BE2C (cell line): Measurements from ENCODE around the gene NEB. TPM values are rescaled to one million over a fixed set of nuclear protein-coding genes. Genes with fewer than 3 reads are reported as not detected.

Experiments used
- DNase-seq: peaks from one replicate; pipeline ENCODE4 v3.0.0-alpha.2; 2020
- H3K27me3 ChIP-seq: fragments of 250-450 bp; sonication (Bioruptor Pico); 2 replicates; pipeline ENCODE4 v1.5.1; 2020; ENCODE audit warnings: mild to moderate bottlenecking
- H3K36me3 ChIP-seq: fragments of 250-450 bp; sonication (Bioruptor Pico); 2 replicates; pipeline ENCODE4 v1.5.1; 2020; ENCODE audit warnings: mild to moderate bottlenecking
- H3K4me1 ChIP-seq: fragments of 250-450 bp; sonication (Bioruptor Pico); 2 replicates; pipeline ENCODE4 v1.5.1; 2020
- H3K4me3 ChIP-seq: 2 replicates; pipeline ENCODE4 v1.5.1; 2011; ENCODE audit warnings: low read depth, low read length
- H3K9me3 ChIP-seq: fragments of 250-450 bp; sonication (Bioruptor Pico); 2 replicates; pipeline ENCODE4 v1.5.1; 2020
- CTCF ChIP-seq: IDR thresholded peaks from 2 replicates; pipeline ENCODE4 v1.5.1; 2012; ENCODE audit warnings: mild to moderate bottlenecking, low read depth, low read length
- polyA plus RNA-seq: library from polyadenylated mRNA; unstranded; fragments of >200 nt; gene quantifications from one replicate; pipeline ENCODE4 v1.2.1, GENCODE V29; 2012; ENCODE audit warnings: low read depth, missing spikeins; ENCODE audit not compliant: insufficient read length, insufficient read depth

The NEB gene, protein sequence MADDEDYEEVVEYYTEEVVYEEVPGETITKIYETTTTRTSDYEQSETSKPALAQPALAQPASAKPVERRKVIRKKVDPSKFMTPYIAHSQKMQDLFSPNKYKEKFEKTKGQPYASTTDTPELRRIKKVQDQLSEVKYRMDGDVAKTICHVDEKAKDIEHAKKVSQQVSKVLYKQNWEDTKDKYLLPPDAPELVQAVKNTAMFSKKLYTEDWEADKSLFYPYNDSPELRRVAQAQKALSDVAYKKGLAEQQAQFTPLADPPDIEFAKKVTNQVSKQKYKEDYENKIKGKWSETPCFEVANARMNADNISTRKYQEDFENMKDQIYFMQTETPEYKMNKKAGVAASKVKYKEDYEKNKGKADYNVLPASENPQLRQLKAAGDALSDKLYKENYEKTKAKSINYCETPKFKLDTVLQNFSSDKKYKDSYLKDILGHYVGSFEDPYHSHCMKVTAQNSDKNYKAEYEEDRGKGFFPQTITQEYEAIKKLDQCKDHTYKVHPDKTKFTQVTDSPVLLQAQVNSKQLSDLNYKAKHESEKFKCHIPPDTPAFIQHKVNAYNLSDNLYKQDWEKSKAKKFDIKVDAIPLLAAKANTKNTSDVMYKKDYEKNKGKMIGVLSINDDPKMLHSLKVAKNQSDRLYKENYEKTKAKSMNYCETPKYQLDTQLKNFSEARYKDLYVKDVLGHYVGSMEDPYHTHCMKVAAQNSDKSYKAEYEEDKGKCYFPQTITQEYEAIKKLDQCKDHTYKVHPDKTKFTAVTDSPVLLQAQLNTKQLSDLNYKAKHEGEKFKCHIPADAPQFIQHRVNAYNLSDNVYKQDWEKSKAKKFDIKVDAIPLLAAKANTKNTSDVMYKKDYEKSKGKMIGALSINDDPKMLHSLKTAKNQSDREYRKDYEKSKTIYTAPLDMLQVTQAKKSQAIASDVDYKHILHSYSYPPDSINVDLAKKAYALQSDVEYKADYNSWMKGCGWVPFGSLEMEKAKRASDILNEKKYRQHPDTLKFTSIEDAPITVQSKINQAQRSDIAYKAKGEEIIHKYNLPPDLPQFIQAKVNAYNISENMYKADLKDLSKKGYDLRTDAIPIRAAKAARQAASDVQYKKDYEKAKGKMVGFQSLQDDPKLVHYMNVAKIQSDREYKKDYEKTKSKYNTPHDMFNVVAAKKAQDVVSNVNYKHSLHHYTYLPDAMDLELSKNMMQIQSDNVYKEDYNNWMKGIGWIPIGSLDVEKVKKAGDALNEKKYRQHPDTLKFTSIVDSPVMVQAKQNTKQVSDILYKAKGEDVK (N-terminal part only)
- 0.26 TPM for polyA plus RNA-seq

- DNase-seq = no peak
- Histone ChIP-seq H3K36me3 (no peaks in the 10 kb centered on the region), H3K4me3 (no peak within 1 kb of the TSS), H3K4me1 (no peaks in the 10 kb centered on the region), H3K9me3 (no peaks in the 10 kb centered on the region), H3K27me3 (no peaks in the 10 kb centered on the region)
- no peak for TF ChIP-seq CTCF
These were observed at the start of gene NEB for GRCh38 chr2:151733771-151734672. NEB (minus strand) TSS chr2:151734476; CDS start chr2:151733156, 1,320 bp downstream.

DNA sequence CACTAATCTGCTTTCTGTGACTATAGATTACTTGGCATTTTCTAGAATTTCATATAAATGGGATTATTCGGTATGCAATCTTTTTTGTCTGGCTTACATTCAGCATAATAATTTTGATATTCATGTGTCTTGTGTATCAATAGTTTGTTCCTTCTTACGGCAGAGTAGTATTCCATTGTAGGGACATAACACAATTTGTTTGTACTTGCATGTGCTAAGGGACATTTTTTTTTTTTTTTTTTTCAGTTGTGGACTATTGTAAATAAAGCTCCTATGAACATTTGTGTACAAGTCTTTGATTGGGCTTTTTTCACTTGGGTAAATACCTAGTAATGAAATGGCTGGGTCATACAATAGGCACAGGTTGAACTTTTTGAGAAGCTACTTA is 48.9 kb upstream of the NEB start:
- H3K9me3 ChIP-seq = no peaks in the 10 kb centered on the region
- no peak for DNase-seq
- no peaks in the 10 kb centered on the region for H3K4me1 ChIP-seq
- no peak for TF ChIP-seq CTCF
- no peak overlapping the region for H3K4me3 ChIP-seq
- H3K36me3 ChIP-seq = no peaks in the 10 kb centered on the region
- no peaks in the 10 kb centered on the region for H3K27me3 ChIP-seq

DNA sequence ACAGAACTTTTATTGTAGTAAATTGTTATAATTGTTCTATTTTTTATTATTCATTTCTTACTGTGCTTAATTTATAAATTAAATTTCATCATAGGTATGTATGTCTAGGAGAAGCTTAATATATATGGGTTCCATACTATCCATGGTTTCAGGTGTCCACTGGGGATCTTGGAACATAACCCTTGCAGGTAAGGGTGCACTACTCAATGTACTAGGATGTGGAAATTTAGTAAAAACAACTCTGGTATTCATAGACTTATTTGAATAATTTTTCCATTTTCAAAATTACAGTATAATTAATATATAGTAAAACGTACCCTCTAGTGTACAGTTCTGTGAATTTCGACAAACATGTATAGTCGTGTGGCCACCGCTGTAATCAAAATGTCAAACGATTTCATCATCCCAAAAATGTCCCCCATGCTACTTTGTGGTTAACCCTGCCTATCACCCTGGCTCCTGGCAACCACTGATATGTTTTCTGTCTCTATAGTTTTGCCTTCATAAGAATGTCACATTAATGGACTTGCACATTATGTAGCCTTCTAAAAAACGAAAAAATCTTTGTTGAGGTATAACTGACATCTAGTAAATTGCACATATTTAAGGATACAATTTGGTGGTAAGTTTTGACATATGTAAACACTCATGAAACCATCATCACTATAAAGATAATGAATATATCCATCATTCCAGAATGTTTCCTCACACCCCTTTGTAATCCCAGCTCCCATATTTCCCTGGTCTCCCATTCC is 48.3 kb upstream of the NEB start:
- TF ChIP-seq CTCF = no peak
- Histone ChIP-seq H3K27me3 (no peaks in the 10 kb centered on the region), H3K36me3 (no peaks in the 10 kb centered on the region), H3K4me3 (no peak overlapping the region), H3K4me1 (no peaks in the 10 kb centered on the region), H3K9me3 (no peaks in the 10 kb centered on the region)
- DNase-seq = no peak

- Histone ChIP-seq H3K4me3 (no peak overlapping the region), H3K36me3 (no peaks in the 10 kb centered on the region), H3K9me3 (no peaks in the 10 kb centered on the region), H3K4me1 (no peaks in the 10 kb centered on the region), H3K27me3 (no peaks in the 10 kb centered on the region)
- no peak for TF ChIP-seq CTCF
- DNase-seq = no peak
These were observed 47.4 kb upstream of the NEB start for GRCh38 chr2:151781642-151782041.

GRCh38 chr2:151780938-151781337 is 46.7 kb upstream of the NEB start:
- no peak for DNase-seq
- H3K27me3 ChIP-seq = no peaks in the 10 kb centered on the region
- H3K4me3 ChIP-seq = no peak overlapping the region
- TF ChIP-seq CTCF = no peak
- no peaks in the 10 kb centered on the region for H3K9me3 ChIP-seq
- H3K36me3 ChIP-seq = no peaks in the 10 kb centered on the region
- no peaks in the 10 kb centered on the region for H3K4me1 ChIP-seq
